ENCODE results near the gene LHFPL2. TPM values are rescaled to one million over a fixed set of nuclear protein-coding genes. Genes with fewer than 3 reads are reported as not detected.

LHFPL2 gene
- total and polyA plus RNA-seq, 2 donors from 2014 or later = 1.8 to 12.6 TPM

- intact Hi-C loops (cut with DNase I) = no loop called here
- Histone ChIP-seq H3K27me3 (ENCODE audit: control insufficient read depth, insufficient read depth, low read length) (no peaks in the 10 kb centered on the region), H3K9ac (ENCODE audit: low read length in 3 of 3) (no peak overlapping the region), H3K27ac (ENCODE audit: low read depth in 2 of 2, low read length in 2 of 2) (no peak overlapping the region), H3K4me1 (ENCODE audit: control insufficient read depth in 2 of 3, insufficient read depth in 2 of 3, low read depth in 1 of 3, low read length in 3 of 3) (peaks cover 0 to 29% (median 3%) of the 10 kb centered on the region in 3 donors), H3K36me3 (ENCODE audit: control insufficient read depth in 2 of 3, insufficient read depth in 3 of 3, low read length in 3 of 3) (peaks cover 0 to 7% (median 0%) of the 10 kb centered on the region in 3 donors), H3K4me3 (ENCODE audit: low read length in 3 of 3) (no peak overlapping the region), H3K9me3 (ENCODE audit: control insufficient read depth in 2 of 3, insufficient read depth in 1 of 3, low read length in 3 of 3) (no peaks in the 10 kb centered on the region)
- DNase-seq (peak in 1 of 5 donors; percentile 75), FAIRE-seq (no peak)
- TF ChIP-seq CTCF (IDR thresholded peaks at IDR 0.05; ENCODE audit: borderline replicate concordance, extremely low read depth, insufficient read depth) = peak; percentile 34
Measured at GRCh38 chr5:78627175-78627574, 21.4 kb downstream of the LHFPL2 start.

- H3K27ac ChIP-seq (ENCODE audit: low read depth in 2 of 2, low read length in 2 of 2) = no peak overlapping the region
- H3K9ac ChIP-seq (ENCODE audit: low read length in 3 of 3) = no peak overlapping the region
- peak in 1 of 5 donors; percentile 65 for DNase-seq
- H3K4me3 ChIP-seq (ENCODE audit: low read length in 3 of 3) = no peak overlapping the region
- peaks cover 0 to 2% (median 0%) of the 10 kb centered on the region in 3 donors for H3K36me3 ChIP-seq (ENCODE audit: control insufficient read depth in 2 of 3, insufficient read depth in 3 of 3, low read length in 3 of 3)
- TF ChIP-seq CTCF (IDR thresholded peaks at IDR 0.05; ENCODE audit: borderline replicate concordance, extremely low read depth, insufficient read depth) = no peak
- H3K4me1 ChIP-seq (ENCODE audit: control insufficient read depth in 2 of 3, insufficient read depth in 2 of 3, low read depth in 1 of 3, low read length in 3 of 3) = peaks cover 0 to 37% (median 3%) of the 10 kb centered on the region in 3 donors
- H3K27me3 ChIP-seq (ENCODE audit: control insufficient read depth, insufficient read depth, low read length) = no peaks in the 10 kb centered on the region
- H3K9me3 ChIP-seq (ENCODE audit: control insufficient read depth in 2 of 3, insufficient read depth in 1 of 3, low read length in 3 of 3) = no peaks in the 10 kb centered on the region
- no peak for FAIRE-seq
- intact Hi-C loops (cut with DNase I) = no loop called here
Measured at GRCh38 chr5:78626009-78626571, 22.5 kb downstream of the LHFPL2 start.

- H3K36me3 ChIP-seq (ENCODE audit: control insufficient read depth in 2 of 3, insufficient read depth in 3 of 3, low read length in 3 of 3) = peaks cover 0 to 2% (median 0%) of the 10 kb centered on the region in 3 donors
- no peak overlapping the region for H3K4me3 ChIP-seq (ENCODE audit: low read length in 3 of 3)
- H3K9me3 ChIP-seq (ENCODE audit: control insufficient read depth in 2 of 3, insufficient read depth in 1 of 3, low read length in 3 of 3) = peaks cover 0 to 2% (median 0%) of the 10 kb centered on the region in 3 donors
- peaks cover 0 to 36% (median 3%) of the 10 kb centered on the region in 3 donors for H3K4me1 ChIP-seq (ENCODE audit: control insufficient read depth in 2 of 3, insufficient read depth in 2 of 3, low read depth in 1 of 3, low read length in 3 of 3)
- H3K27ac ChIP-seq (ENCODE audit: low read depth in 2 of 2, low read length in 2 of 2) = no peak overlapping the region
- no peaks in the 10 kb centered on the region for H3K27me3 ChIP-seq (ENCODE audit: control insufficient read depth, insufficient read depth, low read length)
- intact Hi-C loops (cut with DNase I) = no loop called here
- DNase-seq (no peak), FAIRE-seq (no peak)
- no peak overlapping the region for H3K9ac ChIP-seq (ENCODE audit: low read length in 3 of 3)
- no peak for TF ChIP-seq CTCF (IDR thresholded peaks at IDR 0.05; ENCODE audit: borderline replicate concordance, extremely low read depth, insufficient read depth)
Measured at GRCh38 chr5:78624992-78625391, 23.6 kb downstream of the LHFPL2 start.

All from kidney (tissue), 14 donors.